Testis (tissue), 3 donors: ENCODE measurements around the gene CASK. TPM values are rescaled to one million over a fixed set of nuclear protein-coding genes. Genes with fewer than 3 reads are reported as not detected.

ENCODE experiments used
- DNase-seq: peaks from one replicate; pipeline ENCODE4 v3.0.0-alpha.2; 2019
- H3K27ac ChIP-seq, 2 donors: fragments of 200-600 bp; sonication (generic); one replicate each; pipeline ENCODE4 v1.5.1; 2019
- H3K27me3 ChIP-seq: fragments of 200-600 bp; sonication (generic); one replicate; pipeline ENCODE4 v1.5.1; 2019
- H3K36me3 ChIP-seq: fragments of 200-600 bp; sonication (generic); one replicate; pipeline ENCODE4 v1.5.1; 2017; ENCODE audit warnings: low read depth; ENCODE audit errors: missing control alignments
- H3K4me1 ChIP-seq: fragments of 200-600 bp; sonication (generic); one replicate; pipeline ENCODE4 v1.5.1; 2019
- H3K4me3 ChIP-seq, 2 donors: fragments of 200-600 bp; sonication (generic); one replicate each; pipeline ENCODE4 v1.5.1; 2017 to 2019
- H3K9me3 ChIP-seq: fragments of 200-600 bp; sonication (generic); one replicate; pipeline ENCODE4 v1.5.1; 2017
- POLR2A ChIP-seq: fragments of 450-650 bp; IDR thresholded peaks from one replicate; pipeline ENCODE4 v1.6.1; 2017; ENCODE audit warnings: antibody characterized with exemption, mild to moderate bottlenecking, moderate library complexity
- WGBS, 2 donors: methylation state at CpG; one replicate each; pipeline ENCODE4 v1.1.5; 2018; 5-methylcytosine and 5-hydroxymethylcytosine counted together
- intact Hi-C: fragments of 100-400 bp; cut with DNase I; formaldehyde crosslinking; loops from one replicate; pipeline ENCODE4 v1.15.1; 2023; ENCODE audit warnings: low total_unique reads
- polyA plus RNA-seq: library from polyadenylated mRNA; stranded (reverse); fragments of 350-450 nt; fragmentation: Illumina TruSeq; extraction: RNeasy Lipid Tissue Mini Kit (QIAGEN cat#74804); gene quantifications from one replicate; pipeline ENCODE4 v1.2.3, GENCODE V29; 2014; ENCODE audit warnings: low read depth, low replicate concordance; ENCODE audit not compliant: insufficient read depth
- total RNA-seq, 2 donors: library from RNA; depleted of rRNA; stranded (reverse); fragments of >200 nt; gene quantifications; one replicate each; pipeline ENCODE4 v1.2.3, GENCODE V29; 2016
- TF ChIP-seq, protein P1 (sequence below), 3 experiments: fragments of 450-650 bp in 2 of 3; fragments of 200-600 bp in 1 of 3; sonication (generic) in 1 of 3; IDR thresholded peaks; one replicate each; pipeline ENCODE4 v1.5.1; 2016 to 2019; ENCODE audit warnings: antibody characterized with exemption in 3 of 3, mild to moderate bottlenecking in 2 of 3, moderate library complexity in 1 of 3

Gene CASK
- total and polyA plus RNA-seq, 3 donors from 2014 or later: 8.5 to 20.9 (median 14.5) TPM

GRCh38 chrX:41785685-41786084, 137.7 kb downstream of the CASK start:
- no peak for TF ChIP-seq POLR2A
- TF ChIP-seq, protein P1, sequence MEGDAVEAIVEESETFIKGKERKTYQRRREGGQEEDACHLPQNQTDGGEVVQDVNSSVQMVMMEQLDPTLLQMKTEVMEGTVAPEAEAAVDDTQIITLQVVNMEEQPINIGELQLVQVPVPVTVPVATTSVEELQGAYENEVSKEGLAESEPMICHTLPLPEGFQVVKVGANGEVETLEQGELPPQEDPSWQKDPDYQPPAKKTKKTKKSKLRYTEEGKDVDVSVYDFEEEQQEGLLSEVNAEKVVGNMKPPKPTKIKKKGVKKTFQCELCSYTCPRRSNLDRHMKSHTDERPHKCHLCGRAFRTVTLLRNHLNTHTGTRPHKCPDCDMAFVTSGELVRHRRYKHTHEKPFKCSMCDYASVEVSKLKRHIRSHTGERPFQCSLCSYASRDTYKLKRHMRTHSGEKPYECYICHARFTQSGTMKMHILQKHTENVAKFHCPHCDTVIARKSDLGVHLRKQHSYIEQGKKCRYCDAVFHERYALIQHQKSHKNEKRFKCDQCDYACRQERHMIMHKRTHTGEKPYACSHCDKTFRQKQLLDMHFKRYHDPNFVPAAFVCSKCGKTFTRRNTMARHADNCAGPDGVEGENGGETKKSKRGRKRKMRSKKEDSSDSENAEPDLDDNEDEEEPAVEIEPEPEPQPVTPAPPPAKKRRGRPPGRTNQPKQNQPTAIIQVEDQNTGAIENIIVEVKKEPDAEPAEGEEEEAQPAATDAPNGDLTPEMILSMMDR (IDR thresholded peaks at IDR 0.05): no peak
- H3K27ac ChIP-seq: no peak overlapping the region
- intact Hi-C loops: no loop called here
- no peaks in the 10 kb centered on the region for H3K27me3 ChIP-seq
- H3K4me3 ChIP-seq: no peak overlapping the region
- no peak for DNase-seq
- no peaks in the 10 kb centered on the region for H3K36me3 ChIP-seq
- H3K9me3 ChIP-seq: no peaks in the 10 kb centered on the region
- no peaks in the 10 kb centered on the region for H3K4me1 ChIP-seq
- 90 to 93% methylated on average over 2 of the region's 2 CpGs for whole genome bisulfite sequencing, 2 donors

GRCh38 chrX:41781500-41781899, 141.9 kb downstream of the CASK start:
- no peaks in the 10 kb centered on the region for H3K27me3 ChIP-seq
- no peak overlapping the region for H3K4me3 ChIP-seq
- no peak for DNase-seq
- H3K27ac ChIP-seq: no peak overlapping the region
- H3K4me1 ChIP-seq: no peaks in the 10 kb centered on the region
- no peaks in the 10 kb centered on the region for H3K36me3 ChIP-seq
- no peaks in the 10 kb centered on the region for H3K9me3 ChIP-seq
- 27 to 37% methylated on average over 2 of the region's 2 CpGs for WGBS, 2 donors
- TF ChIP-seq, protein P1 (IDR thresholded peaks at IDR 0.05): peak in 2 of 3 experiments; percentile 48 to 50
- no peak for TF ChIP-seq POLR2A
- intact Hi-C loops: no loop called here

- no peaks in the 10 kb centered on the region for H3K36me3 ChIP-seq
- H3K4me3 ChIP-seq: no peak overlapping the region
- intact Hi-C loops: no loop called here
- no peaks in the 10 kb centered on the region for H3K27me3 ChIP-seq
- 78 to 83% methylated on average over 3 of the region's 3 CpGs for WGBS, 2 donors
- no peak for DNase-seq
- TF ChIP-seq POLR2A: no peak
- TF ChIP-seq, protein P1 (IDR thresholded peaks at IDR 0.05): no peak
- H3K27ac ChIP-seq: no peak overlapping the region
- no peaks in the 10 kb centered on the region for H3K9me3 ChIP-seq
- H3K4me1 ChIP-seq: no peaks in the 10 kb centered on the region
Measured at GRCh38 chrX:41779941-41780340, 143.4 kb downstream of the CASK start.

DNA sequence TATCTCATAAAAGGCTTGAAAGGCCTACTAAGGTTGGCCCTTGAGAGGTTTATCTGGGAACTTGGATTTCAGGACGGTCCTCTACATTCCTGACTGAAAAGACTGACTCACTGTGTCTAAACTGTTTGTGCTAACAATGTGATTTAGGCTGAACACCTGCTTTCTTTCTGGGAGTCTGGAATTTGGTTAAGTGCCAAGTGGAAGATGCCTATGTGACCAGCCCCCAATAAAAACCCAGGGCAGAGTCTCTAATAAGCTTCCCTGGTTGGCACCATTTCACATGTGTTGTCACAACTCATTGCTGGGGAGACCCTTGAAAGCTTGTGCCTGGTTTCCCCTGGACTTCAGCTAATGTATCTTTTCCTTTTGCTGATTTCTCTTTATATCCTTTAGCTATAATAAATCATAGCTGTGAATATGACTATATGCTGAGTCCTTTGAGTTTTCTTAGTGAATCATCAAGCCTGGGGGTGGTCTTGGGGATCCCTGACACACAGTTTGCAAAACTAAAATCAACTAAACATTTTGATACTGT, 144.3 kb downstream of the CASK start:
- Histone ChIP-seq H3K27me3 (no peaks in the 10 kb centered on the region), H3K27ac (no peak overlapping the region), H3K9me3 (no peaks in the 10 kb centered on the region), H3K36me3 (no peaks in the 10 kb centered on the region), H3K4me3 (no peak overlapping the region), H3K4me1 (no peaks in the 10 kb centered on the region)
- WGBS, 2 donors: 64 to 70% methylated on average over 1 of the region's 1 CpG
- no peak for DNase-seq
- intact Hi-C loops: no loop called here
- TF ChIP-seq POLR2A: no peak
- TF ChIP-seq, protein P1 (IDR thresholded peaks at IDR 0.05): no peak

DNA sequence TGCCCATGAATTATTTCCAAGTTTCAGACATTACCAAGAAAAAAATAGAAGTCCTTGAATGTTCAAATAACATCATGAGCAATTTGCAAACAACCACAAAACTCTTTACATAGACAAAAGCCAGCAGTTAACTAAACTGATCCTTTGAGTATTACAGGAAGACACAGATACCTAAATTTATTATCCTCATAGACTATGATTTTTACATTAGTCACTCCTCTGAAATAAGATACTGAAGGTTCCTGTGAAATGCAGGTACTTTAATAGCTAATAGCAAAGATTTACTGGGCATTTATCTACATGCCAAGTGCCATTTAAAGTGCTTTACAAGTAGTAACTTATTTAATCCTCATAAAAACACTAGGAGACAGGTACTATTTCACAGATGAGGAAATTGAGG, 161.7 kb downstream of the CASK start:
- H3K4me1 ChIP-seq: no peaks in the 10 kb centered on the region
- TF ChIP-seq, protein P1 (IDR thresholded peaks at IDR 0.05): no peak
- TF ChIP-seq POLR2A: no peak
- intact Hi-C loops: no loop called here
- H3K9me3 ChIP-seq: no peaks in the 10 kb centered on the region
- no peak for DNase-seq
- H3K4me3 ChIP-seq: no peak overlapping the region
- no peaks in the 10 kb centered on the region for H3K27me3 ChIP-seq
- H3K36me3 ChIP-seq: no peaks in the 10 kb centered on the region
- no peak overlapping the region for H3K27ac ChIP-seq
